Muscle layer of colon (tissue), 2 donors: ENCODE data around the gene CCDC171.

Source experiments
- H3K27ac ChIP-seq: one replicate; pipeline ENCODE4 v1.7.0; 2013; ENCODE audit warnings: low read depth, mild to moderate bottlenecking, low read length, moderate library complexity
- H3K27me3 ChIP-seq, 2 donors: one replicate each; pipeline ENCODE4 v1.7.0; 2013; ENCODE audit warnings: low read length in 2 of 2, mild to moderate bottlenecking in 2 of 2; ENCODE audit not compliant: insufficient read depth in 2 of 2, control insufficient read depth in 1 of 2
- H3K36me3 ChIP-seq: one replicate; pipeline ENCODE4 v1.7.0; 2013; ENCODE audit warnings: mild to moderate bottlenecking, low read length; ENCODE audit not compliant: insufficient read depth
- H3K4me1 ChIP-seq: one replicate; pipeline ENCODE4 v1.7.0; 2013; ENCODE audit warnings: mild to moderate bottlenecking, low read length; ENCODE audit not compliant: insufficient read depth
- H3K4me3 ChIP-seq, 2 donors: one replicate each; pipeline ENCODE4 v1.7.0; 2013; ENCODE audit warnings: low read length in 2 of 2, low read depth in 1 of 2, mild to moderate bottlenecking in 1 of 2, moderate library complexity in 1 of 2
- H3K9ac ChIP-seq: one replicate; pipeline ENCODE4 v1.7.0; 2013; ENCODE audit warnings: low read length
- H3K9me3 ChIP-seq: one replicate; pipeline ENCODE4 v1.7.0; 2013; ENCODE audit warnings: mild to moderate bottlenecking, low read length
- donor health status: abdominal sarcoma.
- donor health status: Adenocarcinoma of cecum.

CCDC171 gene

DNA sequence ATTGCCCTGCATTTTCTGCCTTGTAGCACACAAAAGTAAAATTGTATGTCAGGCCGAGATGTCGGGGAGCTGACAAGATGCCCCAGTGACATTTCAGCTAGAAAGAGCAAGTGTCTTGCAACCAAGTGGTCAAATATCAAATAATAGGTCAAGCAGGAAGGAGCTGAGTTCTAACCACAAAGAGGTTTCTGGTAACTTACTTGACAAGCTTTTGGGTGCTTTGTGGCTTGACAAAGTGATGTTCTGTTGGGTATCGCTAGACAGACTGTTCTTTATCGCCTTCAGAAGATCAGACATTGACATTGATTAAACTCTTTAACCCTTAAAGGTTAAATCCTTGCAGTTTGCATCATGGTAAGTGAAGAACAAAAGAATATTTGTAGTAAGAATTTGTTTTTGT, 419.9 kb downstream of the CCDC171 start:
- Histone ChIP-seq H3K4me3 (no peak overlapping the region), H3K27me3 (no peaks in the 10 kb centered on the region), H3K9me3 (no peaks in the 10 kb centered on the region), H3K36me3 (no peaks in the 10 kb centered on the region), H3K9ac (no peak overlapping the region), H3K27ac (no peak overlapping the region), H3K4me1 (no peaks in the 10 kb centered on the region)

DNA sequence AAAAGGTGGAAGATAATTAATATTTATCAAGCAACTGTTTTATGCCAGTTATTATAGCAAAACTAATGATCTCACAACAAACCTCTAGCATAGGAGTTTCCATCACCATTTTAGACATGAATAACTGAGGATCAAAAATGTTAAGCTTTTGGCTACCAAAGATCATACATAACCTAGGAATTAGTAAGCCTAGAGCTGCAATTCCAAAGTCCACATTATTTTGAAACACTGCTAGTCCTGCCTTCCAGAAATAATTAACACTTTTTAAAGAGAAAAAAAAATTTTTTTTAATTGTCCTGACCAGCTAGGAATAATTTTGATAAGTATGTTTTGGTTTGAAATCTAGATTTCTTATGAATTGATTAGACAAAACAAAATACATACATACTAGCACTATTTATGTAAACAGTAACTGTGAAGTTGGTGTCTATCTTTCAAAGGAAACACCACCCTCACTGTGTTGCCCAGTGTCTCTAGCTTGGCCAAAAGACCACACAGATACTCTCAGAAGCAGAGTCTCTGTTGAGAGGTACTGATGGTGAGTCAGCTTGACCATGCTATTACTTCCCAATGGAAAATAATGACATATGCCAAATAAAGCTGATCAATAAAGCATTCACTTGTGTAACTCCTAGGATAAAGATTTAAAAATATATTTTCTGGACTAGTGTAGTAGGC, 422.4 kb downstream of the CCDC171 start:
- no peaks in the 10 kb centered on the region for H3K9me3 ChIP-seq
- H3K4me1 ChIP-seq: no peaks in the 10 kb centered on the region
- no peak overlapping the region for H3K4me3 ChIP-seq

DNA sequence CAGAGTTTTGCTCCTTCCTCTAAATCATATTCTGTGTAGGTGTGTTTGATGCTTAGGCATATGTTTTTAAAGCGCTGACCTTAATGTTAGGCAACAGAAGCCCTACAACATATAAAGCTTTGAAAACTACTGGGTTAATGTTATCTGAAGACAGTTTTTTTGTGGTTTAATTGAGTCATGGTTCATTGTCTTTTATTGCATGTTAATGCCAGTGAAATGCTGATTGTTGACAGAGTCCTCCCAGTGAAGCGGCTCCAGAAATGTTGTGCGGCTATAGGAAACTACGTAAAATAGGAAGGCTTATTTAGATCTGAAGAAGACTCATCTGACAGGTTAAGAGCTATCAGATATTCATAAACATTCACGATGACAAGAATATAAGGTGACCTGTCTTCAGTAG, 424.6 kb downstream of the CCDC171 start:
- Histone ChIP-seq H3K27ac (no peak overlapping the region), H3K27me3 (no peaks in the 10 kb centered on the region), H3K4me1 (no peaks in the 10 kb centered on the region), H3K36me3 (no peaks in the 10 kb centered on the region), H3K4me3 (no peak overlapping the region), H3K9me3 (no peaks in the 10 kb centered on the region), H3K9ac (no peak overlapping the region)

More for the DNA sequence above, 422.4 kb downstream of the CCDC171 start:
- Histone ChIP-seq H3K9ac (no peak overlapping the region), H3K27me3 (no peaks in the 10 kb centered on the region), H3K27ac (no peak overlapping the region), H3K36me3 (no peaks in the 10 kb centered on the region)

DNA sequence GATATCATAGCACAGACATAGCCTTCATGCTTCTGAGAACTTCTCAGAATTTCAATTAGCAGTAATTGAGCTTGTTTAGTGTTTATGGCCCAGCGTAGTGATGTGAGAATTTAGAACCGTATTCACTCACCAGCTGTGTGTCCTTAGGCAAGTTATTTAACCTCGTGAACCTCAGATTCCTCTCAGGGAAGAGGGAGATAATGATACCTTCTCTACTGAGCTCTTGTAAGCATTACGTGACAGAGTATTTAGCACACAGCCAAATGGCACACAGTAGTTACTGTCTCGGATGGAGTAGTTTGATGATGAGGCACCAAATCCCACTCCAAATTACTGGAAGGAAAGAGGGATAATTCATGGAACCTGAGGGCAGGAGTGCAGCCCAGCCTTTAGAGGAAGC, 429.3 kb downstream of the CCDC171 start:
- H3K4me1 ChIP-seq: no peaks in the 10 kb centered on the region
- H3K27ac ChIP-seq: no peak overlapping the region
- H3K4me3 ChIP-seq: no peak overlapping the region
- no peaks in the 10 kb centered on the region for H3K9me3 ChIP-seq
- H3K36me3 ChIP-seq: no peaks in the 10 kb centered on the region
- H3K27me3 ChIP-seq: no peaks in the 10 kb centered on the region
- no peak overlapping the region for H3K9ac ChIP-seq

DNA sequence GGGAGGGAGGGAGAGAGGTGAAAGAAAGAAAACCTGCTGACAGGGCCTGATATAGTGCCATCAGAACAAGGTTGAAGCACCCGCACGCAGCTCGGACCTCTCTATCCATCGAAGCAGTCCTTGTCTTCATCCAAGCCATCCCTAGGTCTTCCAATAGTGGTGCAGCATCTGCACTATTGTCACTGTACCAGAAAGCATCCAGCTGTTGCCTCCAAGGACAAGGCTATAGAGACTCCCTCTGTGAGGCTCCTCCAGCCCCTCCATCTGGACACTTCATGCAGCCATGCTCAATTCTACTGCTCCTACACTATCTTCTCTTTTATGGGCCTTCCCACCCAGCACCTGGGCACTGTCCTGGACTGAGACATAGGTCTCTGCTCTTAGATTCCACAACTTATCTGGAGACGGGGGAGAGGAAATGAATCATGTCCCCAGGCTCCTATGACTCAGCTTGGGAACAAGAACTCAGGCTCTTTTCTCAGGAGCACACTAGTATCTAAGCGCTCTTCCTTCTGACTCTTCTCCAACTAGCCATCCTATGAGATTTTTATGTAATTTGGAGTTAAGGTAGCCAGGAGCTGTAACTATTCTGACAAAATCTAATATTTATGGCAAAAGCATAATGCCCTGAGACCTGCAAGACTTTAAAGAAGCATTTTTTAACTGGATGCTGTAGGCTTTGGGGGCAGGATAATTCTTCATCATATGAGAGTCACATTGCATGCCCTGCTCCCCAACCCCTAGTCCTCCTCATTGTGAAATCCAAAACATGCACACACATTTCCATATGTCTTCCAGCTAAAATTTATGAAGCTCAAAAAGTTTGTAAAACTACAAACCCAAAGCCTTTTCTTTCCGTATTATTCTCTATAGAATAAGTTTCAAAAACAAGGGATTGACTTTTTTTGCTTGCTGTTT, 446.8 kb downstream of the CCDC171 start:
- H3K27me3 ChIP-seq: no peaks in the 10 kb centered on the region
- H3K36me3 ChIP-seq: no peaks in the 10 kb centered on the region
- no peak overlapping the region for H3K9ac ChIP-seq
- no peaks in the 10 kb centered on the region for H3K4me1 ChIP-seq
- H3K4me3 ChIP-seq: no peak overlapping the region
- no peaks in the 10 kb centered on the region for H3K9me3 ChIP-seq
- no peak overlapping the region for H3K27ac ChIP-seq

DNA sequence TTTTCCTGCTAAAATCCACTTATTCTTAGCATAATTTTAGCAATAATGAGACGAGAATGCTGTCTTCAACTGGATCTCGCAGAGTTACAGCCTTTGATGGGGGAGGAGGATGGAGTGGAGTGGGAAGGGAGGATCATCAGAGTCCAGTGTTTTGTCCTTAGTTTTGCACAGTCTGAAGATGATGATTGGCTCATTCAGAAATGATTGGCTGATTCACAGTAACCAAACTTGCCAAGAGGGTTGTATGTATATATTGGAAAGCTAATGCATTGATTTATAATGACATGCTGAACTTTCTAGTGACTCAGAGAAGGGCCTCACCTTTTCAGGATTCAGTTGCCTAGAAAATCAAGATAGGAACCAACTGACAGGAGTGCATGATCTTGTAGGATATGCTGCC, 448.0 kb downstream of the CCDC171 start:
- Histone ChIP-seq H3K9me3 (no peaks in the 10 kb centered on the region), H3K36me3 (no peaks in the 10 kb centered on the region), H3K9ac (no peak overlapping the region), H3K4me3 (no peak overlapping the region), H3K27me3 (no peaks in the 10 kb centered on the region), H3K4me1 (no peaks in the 10 kb centered on the region), H3K27ac (no peak overlapping the region)

DNA sequence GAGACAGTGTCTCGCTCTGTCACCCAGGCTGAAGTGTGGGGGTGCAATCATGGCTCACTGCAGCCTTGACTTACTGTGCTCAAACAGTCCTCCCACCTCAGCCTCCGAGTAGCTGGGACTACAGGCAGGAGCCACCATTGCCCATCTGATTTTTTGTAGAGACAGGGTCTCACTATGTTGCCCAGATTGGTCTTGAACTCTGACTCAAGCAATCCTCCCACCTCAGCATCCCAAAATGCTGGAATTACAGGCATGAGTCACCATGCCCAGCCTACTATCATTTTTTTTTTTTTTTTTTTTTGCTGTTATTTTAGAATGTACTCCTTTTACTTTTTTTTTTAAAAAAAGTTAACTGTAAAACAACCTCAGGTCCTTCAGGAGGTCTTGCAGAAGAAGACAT, 449.0 kb downstream of the CCDC171 start:
- H3K9me3 ChIP-seq: no peaks in the 10 kb centered on the region
- no peaks in the 10 kb centered on the region for H3K4me1 ChIP-seq
- H3K27ac ChIP-seq: no peak overlapping the region
- H3K4me3 ChIP-seq: no peak overlapping the region
- H3K9ac ChIP-seq: no peak overlapping the region
- H3K36me3 ChIP-seq: no peaks in the 10 kb centered on the region
- no peaks in the 10 kb centered on the region for H3K27me3 ChIP-seq

DNA sequence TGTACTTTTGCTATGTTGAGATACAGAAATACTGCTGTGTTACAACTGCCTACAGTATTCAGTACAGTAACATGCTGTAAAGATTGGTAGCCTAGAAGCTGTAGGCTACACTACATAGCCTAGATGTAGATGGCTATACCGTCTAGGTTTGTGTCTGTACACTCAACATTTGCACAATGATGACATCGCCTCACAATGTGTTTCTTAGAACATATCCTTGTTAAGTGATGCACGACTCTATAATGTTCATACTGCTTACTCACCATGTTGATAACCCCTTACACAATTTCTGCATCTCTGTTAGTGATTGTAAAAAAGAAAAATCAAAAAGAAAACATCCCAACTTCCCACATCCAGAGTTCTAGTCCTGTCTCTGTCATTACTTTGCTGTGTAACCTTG, 450.0 kb downstream of the CCDC171 start:
- no peaks in the 10 kb centered on the region for H3K4me1 ChIP-seq
- no peaks in the 10 kb centered on the region for H3K9me3 ChIP-seq
- no peak overlapping the region for H3K27ac ChIP-seq
- no peak overlapping the region for H3K9ac ChIP-seq
- H3K36me3 ChIP-seq: no peaks in the 10 kb centered on the region
- H3K27me3 ChIP-seq: no peaks in the 10 kb centered on the region
- H3K4me3 ChIP-seq: no peak overlapping the region

DNA sequence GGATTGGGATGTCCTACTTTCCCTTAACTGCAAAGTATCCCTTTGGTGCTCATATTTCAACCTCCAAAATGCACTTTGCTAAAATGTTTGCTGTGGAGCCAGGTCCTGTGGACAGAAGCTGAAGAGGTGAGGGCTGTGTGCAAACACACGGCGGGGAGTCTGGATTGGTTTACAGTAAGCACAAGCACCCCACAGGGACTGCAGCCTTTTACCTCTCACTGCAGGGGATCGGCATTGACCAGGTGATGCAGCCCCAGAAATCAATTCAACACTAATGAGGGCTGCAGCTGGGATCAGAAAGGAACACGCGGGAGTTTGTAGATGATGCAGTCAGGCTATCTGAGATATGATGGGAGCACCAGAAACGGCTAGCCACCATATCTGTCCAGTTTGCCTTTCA, 450.9 kb downstream of the CCDC171 start:
- Histone ChIP-seq H3K36me3 (no peaks in the 10 kb centered on the region), H3K9ac (no peak overlapping the region), H3K27me3 (no peaks in the 10 kb centered on the region), H3K27ac (no peak overlapping the region), H3K4me1 (no peaks in the 10 kb centered on the region), H3K9me3 (no peaks in the 10 kb centered on the region), H3K4me3 (no peak overlapping the region)

DNA sequence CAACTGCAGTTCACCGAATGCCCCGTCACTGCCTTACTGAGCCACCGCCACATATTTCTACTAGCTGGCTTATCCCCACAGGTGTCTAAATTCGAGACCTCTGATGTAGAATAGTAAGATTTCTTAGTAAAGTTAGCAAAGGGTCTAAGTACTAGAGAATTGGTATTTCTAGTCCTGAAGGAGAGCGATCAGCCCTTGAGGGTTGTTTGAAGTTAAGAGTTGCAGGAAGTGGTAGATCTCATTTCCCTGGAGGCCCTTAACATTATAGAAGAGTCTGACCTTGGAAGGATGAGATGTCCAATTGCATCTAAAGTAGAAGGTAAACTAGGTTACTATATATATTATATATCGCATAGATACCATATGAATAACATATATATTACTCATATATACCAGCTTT, 451.8 kb downstream of the CCDC171 start:
- no peaks in the 10 kb centered on the region for H3K36me3 ChIP-seq
- no peaks in the 10 kb centered on the region for H3K9me3 ChIP-seq
- H3K4me3 ChIP-seq: no peak overlapping the region
- no peak overlapping the region for H3K9ac ChIP-seq
- H3K27ac ChIP-seq: no peak overlapping the region
- no peaks in the 10 kb centered on the region for H3K4me1 ChIP-seq
- H3K27me3 ChIP-seq: no peaks in the 10 kb centered on the region

DNA sequence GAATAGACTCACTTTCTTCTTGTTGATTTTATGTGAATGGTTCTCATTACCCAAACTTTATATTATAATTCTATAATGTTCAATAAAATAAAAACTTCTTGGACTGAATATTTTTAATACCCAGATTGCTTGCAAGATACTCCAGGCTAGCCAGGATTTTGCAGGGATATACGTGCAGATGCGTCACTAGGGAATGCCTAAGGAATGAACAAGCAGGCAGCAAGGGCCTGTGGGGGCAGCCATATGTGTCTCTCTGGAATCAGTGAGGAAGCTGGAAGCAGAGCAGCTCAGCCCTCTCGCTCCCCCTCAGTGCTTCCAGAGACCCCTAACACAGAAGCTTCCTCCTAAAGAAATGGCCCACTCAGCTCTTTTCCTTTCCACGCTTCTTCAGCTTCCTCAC, 457.4 kb downstream of the CCDC171 start:
- Histone ChIP-seq H3K27ac (no peak overlapping the region), H3K4me3 (no peak overlapping the region), H3K9ac (no peak overlapping the region), H3K4me1 (no peaks in the 10 kb centered on the region), H3K36me3 (no peaks in the 10 kb centered on the region), H3K27me3 (no peaks in the 10 kb centered on the region), H3K9me3 (no peaks in the 10 kb centered on the region)

DNA sequence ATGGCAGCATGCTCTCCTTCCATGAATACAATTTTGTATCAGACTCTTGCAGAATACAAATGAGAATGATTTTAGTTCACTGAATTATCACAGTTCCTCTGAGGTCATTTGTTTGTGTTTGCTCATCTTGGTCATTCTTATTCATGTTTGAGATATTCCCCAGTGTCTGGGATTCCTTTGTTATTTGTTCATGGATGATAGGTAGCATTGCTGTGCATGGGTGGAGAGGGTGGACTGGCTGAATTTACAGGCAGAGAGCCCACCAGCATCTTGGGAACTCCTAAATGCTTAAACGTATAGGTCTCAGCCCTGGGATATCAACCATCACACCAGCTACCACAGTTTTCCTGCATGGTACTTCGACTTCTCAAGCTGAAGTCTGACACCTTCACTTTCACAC, 459.8 kb downstream of the CCDC171 start:
- H3K9ac ChIP-seq: no peak overlapping the region
- no peaks in the 10 kb centered on the region for H3K27me3 ChIP-seq
- no peaks in the 10 kb centered on the region for H3K9me3 ChIP-seq
- no peak overlapping the region for H3K4me3 ChIP-seq
- H3K4me1 ChIP-seq: no peaks in the 10 kb centered on the region
- no peaks in the 10 kb centered on the region for H3K36me3 ChIP-seq
- no peak overlapping the region for H3K27ac ChIP-seq
